OCI-LY1 (cell line): Measurements from ENCODE around the gene PALS1.

Experiments
- H2AFZ ChIP-seq: fragments of 200-600 bp; sonication (generic), shearing (Covaris generic); 2 replicates; pipeline ENCODE4 v1.6.0; 2014; ENCODE audit warnings: antibody characterized with exemption, mild to moderate bottlenecking, low read length
- H3F3A ChIP-seq: fragments of 200-600 bp; sonication (generic), shearing (Covaris generic); 2 replicates; pipeline ENCODE4 v1.6.0; 2014; ENCODE audit warnings: mild to moderate bottlenecking, antibody characterized with exemption, low read length, moderate library complexity; ENCODE audit not compliant: insufficient read depth
- H3K27ac ChIP-seq: fragments of 200-600 bp; sonication (generic); 2 replicates; pipeline ENCODE4 v1.5.1; 2014; ENCODE audit warnings: low read length, mixed run types, mild to moderate bottlenecking, low read depth; ENCODE audit not compliant: poor library complexity, severe bottlenecking
- H3K27me3 ChIP-seq: fragments of 200-600 bp; sonication (generic); 2 replicates; pipeline ENCODE4 v1.6.0; 2014; ENCODE audit warnings: antibody characterized with exemption, mild to moderate bottlenecking, low read length, moderate library complexity; ENCODE audit not compliant: insufficient read depth
- H3K36me3 ChIP-seq: fragments of 200-600 bp; sonication (generic); 2 replicates; pipeline ENCODE4 v1.6.1; 2014; ENCODE audit warnings: mild to moderate bottlenecking, antibody characterized with exemption, low read length, moderate library complexity, mixed read lengths; ENCODE audit not compliant: insufficient read depth
- H3K4me1 ChIP-seq: fragments of 200-600 bp; sonication (generic); 2 replicates; pipeline ENCODE4 v1.5.1; 2014; ENCODE audit warnings: mild to moderate bottlenecking, low read length, moderate library complexity; ENCODE audit not compliant: insufficient read depth, severe bottlenecking
- H3K4me2 ChIP-seq: fragments of 200-600 bp; sonication (generic), shearing (Covaris generic); 2 replicates; pipeline ENCODE4 v1.6.1; 2014; ENCODE audit warnings: low read length
- H3K4me3 ChIP-seq: fragments of 200-600 bp; sonication (generic); 2 replicates; pipeline ENCODE4 v1.5.1; 2014; ENCODE audit warnings: low read length, low read depth, mild to moderate bottlenecking, mixed read lengths; ENCODE audit not compliant: poor library complexity, severe bottlenecking
- H3K79me2 ChIP-seq: fragments of 200-600 bp; shearing (Covaris generic); 2 replicates; pipeline ENCODE4 v1.6.1; 2016; ENCODE audit warnings: mixed run types, low read length, mixed read lengths; ENCODE audit not compliant: insufficient read depth
- H3K9ac ChIP-seq: fragments of 200-600 bp; sonication (generic), shearing (Covaris generic); 2 replicates; pipeline ENCODE4 v1.6.1; 2014; ENCODE audit warnings: mild to moderate bottlenecking, low read length, mixed read lengths
- H3K9me2 ChIP-seq: fragments of 200-600 bp; sonication (generic), shearing (Covaris generic); 2 replicates; pipeline ENCODE4 v1.6.1; 2014; ENCODE audit warnings: low read depth, mild to moderate bottlenecking, low read length, mixed read lengths
- H3K9me3 ChIP-seq: fragments of 200-600 bp; shearing (Covaris generic); 2 replicates; pipeline ENCODE4 v1.6.1; 2014; ENCODE audit warnings: low read length, mixed read lengths
- H4K20me1 ChIP-seq: fragments of 200-600 bp; sonication (generic), shearing (Covaris generic); 2 replicates; pipeline ENCODE4 v1.6.0; 2016; ENCODE audit warnings: mild to moderate bottlenecking, low read length; ENCODE audit not compliant: insufficient read depth
- EZH2 ChIP-seq: fragments of 200-600 bp; sonication (generic), shearing (Covaris generic); IDR thresholded peaks from 2 replicates; pipeline ENCODE4 v1.8.0; 2017; ENCODE audit warnings: borderline replicate concordance, mixed run types, mild to moderate bottlenecking, antibody characterized with exemption, low read length, moderate library complexity, mixed read lengths
- TF ChIP-seq, protein P1 (sequence below): fragments of 200-600 bp; sonication (generic), shearing (Covaris generic); IDR thresholded peaks from 2 replicates; pipeline ENCODE4 v1.5.1; 2017; ENCODE audit warnings: mild to moderate bottlenecking, antibody characterized with exemption, low read length, moderate library complexity, mixed read lengths

Gene PALS1

GRCh38 chr14:67225523-67225922 is 15.7 kb upstream of the PALS1 start:
- TF ChIP-seq, protein P1, sequence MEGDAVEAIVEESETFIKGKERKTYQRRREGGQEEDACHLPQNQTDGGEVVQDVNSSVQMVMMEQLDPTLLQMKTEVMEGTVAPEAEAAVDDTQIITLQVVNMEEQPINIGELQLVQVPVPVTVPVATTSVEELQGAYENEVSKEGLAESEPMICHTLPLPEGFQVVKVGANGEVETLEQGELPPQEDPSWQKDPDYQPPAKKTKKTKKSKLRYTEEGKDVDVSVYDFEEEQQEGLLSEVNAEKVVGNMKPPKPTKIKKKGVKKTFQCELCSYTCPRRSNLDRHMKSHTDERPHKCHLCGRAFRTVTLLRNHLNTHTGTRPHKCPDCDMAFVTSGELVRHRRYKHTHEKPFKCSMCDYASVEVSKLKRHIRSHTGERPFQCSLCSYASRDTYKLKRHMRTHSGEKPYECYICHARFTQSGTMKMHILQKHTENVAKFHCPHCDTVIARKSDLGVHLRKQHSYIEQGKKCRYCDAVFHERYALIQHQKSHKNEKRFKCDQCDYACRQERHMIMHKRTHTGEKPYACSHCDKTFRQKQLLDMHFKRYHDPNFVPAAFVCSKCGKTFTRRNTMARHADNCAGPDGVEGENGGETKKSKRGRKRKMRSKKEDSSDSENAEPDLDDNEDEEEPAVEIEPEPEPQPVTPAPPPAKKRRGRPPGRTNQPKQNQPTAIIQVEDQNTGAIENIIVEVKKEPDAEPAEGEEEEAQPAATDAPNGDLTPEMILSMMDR = no peak
- TF ChIP-seq EZH2 = no peak
- Histone ChIP-seq H4K20me1 (no peaks in the 10 kb centered on the region), H2AFZ (no peak overlapping the region), H3K4me3 (no peak overlapping the region), H3F3A (no peaks in the 10 kb centered on the region), H3K36me3 (no peaks in the 10 kb centered on the region), H3K79me2 (no peaks in the 10 kb centered on the region), H3K9ac (no peak overlapping the region), H3K4me2 (no peak overlapping the region), H3K27ac (no peak overlapping the region), H3K9me3 (no peaks in the 10 kb centered on the region), H3K4me1 (no peaks in the 10 kb centered on the region), H3K9me2 (no peaks in the 10 kb centered on the region), H3K27me3 (no peaks in the 10 kb centered on the region)

- TF ChIP-seq, protein P1 = no peak
- TF ChIP-seq EZH2 = no peak
- Histone ChIP-seq H3K79me2 (no peaks in the 10 kb centered on the region), H3K4me2 (no peak overlapping the region), H3K4me3 (no peak overlapping the region), H3K9ac (no peak overlapping the region), H3K27me3 (no peaks in the 10 kb centered on the region), H4K20me1 (no peaks in the 10 kb centered on the region), H3K9me3 (no peaks in the 10 kb centered on the region), H3K9me2 (no peaks in the 10 kb centered on the region), H2AFZ (no peak overlapping the region), H3K4me1 (no peaks in the 10 kb centered on the region), H3K36me3 (no peaks in the 10 kb centered on the region), H3K27ac (no peak overlapping the region), H3F3A (no peaks in the 10 kb centered on the region)
Observed at GRCh38 chr14:67228325-67228984, 12.8 kb upstream of the PALS1 start.

DNA sequence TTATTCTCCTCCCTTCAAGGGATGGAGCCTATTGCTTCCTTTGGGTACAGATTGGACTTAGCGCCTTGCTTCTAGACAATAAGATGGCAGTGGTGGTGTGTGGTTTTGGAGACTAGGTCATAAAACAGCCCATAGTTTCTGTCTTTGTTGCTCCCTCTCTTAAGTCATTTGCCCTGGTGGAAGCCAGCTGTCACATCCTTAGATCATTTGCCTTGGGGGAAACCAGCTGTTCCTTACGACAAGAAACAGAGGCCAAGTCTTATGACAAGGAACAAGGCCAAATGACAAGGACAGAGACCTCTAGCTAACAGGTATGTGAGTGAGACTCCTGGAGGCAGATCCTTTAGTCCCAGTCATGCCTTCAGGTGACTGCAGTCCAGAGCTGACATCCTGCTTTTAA is 9.2 kb upstream of the PALS1 start:
- H3K79me2 ChIP-seq = no peaks in the 10 kb centered on the region
- no peak overlapping the region for H3K9ac ChIP-seq
- H3K9me2 ChIP-seq = no peaks in the 10 kb centered on the region
- no peaks in the 10 kb centered on the region for H3K27me3 ChIP-seq
- H3K27ac ChIP-seq = no peak overlapping the region
- no peak overlapping the region for H3K4me2 ChIP-seq
- TF ChIP-seq, protein P1 = no peak
- TF ChIP-seq EZH2 = no peak
- no peak overlapping the region for H3K4me3 ChIP-seq
- H3K9me3 ChIP-seq = no peaks in the 10 kb centered on the region
- no peaks in the 10 kb centered on the region for H3K4me1 ChIP-seq
- H4K20me1 ChIP-seq = no peaks in the 10 kb centered on the region
- H3F3A ChIP-seq = no peaks in the 10 kb centered on the region
- H2AFZ ChIP-seq = no peak overlapping the region
- no peaks in the 10 kb centered on the region for H3K36me3 ChIP-seq
